Measurements from ENCODE around the gene SERPINE2.
A peak's percentile ranks its signal among the peaks of the same experiment; 100 is the strongest.

Gene SERPINE2

DNA sequence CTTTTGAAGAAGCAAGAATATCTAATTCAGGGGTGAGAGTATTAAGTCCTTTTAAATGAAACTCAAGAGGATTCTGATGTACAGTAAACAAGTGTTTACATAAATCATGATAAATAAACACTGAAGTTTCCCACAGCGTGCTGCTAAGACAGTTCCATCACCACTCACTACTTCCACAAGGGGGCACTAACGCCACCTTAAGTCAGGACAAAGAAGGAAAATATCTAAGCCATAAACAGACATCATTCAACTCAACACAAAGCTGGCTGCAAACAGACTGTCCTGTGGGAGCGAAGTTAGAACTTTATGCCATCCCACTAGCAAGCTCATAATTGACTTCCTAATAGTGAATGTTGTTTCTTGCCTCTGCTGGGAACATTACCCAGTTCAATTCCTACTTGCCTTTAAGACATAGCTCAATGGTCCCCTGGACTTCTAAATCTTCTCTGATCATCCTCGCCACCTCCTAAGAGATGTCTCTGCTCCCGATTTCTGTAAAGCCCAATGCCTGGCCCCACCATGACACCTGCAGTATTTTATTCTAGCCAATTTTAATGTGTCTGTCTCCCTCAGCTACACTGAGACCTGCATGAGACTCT lies 45.4 kb downstream of the SERPINE2 start:
- H3K27ac Mint-ChIP-seq = no peak overlapping the region
- DNase-seq = peak; percentile 74

DNA sequence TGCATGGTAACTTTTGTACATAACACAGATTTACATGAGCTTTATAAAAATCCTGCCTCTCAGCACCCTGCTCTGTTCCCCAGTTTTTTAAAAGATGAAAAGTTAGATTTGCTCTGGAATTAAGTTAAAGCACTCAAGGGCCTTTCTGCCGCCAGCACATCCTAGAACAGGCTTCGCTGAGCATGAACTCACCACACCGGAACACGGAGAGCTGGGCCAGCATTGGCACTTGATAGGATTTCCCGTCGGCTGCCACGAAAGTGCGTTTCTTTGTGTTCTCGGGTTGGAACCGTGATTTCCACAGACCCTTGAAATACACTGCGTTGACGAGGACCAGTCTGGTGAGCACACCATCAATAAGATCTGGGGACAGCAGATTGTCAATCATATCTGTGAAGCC lies 47.5 kb downstream of the SERPINE2 start:
- Mint-ChIP-seq H3K36me3 (no peaks in the 10 kb centered on the region), H3K4me3 (no peak overlapping the region)

More for the DNA sequence above, 45.4 kb downstream of the SERPINE2 start:
- Mint-ChIP-seq H3K9me3 (no peaks in the 10 kb centered on the region), H3K27me3 (no peaks in the 10 kb centered on the region), H3K4me3 (no peak overlapping the region), H3K36me3 (no peaks in the 10 kb centered on the region), H3K4me1 (no peaks in the 10 kb centered on the region)
- CTCF ChIA-PET = interaction anchor here (0.6 to 6.9 kb wide), 46 partner anchors 9 to 1022 kb away, joined by 3 to 189 read pairs (median 4); partner anchors contain the start of gene SERPINE2

DNA sequence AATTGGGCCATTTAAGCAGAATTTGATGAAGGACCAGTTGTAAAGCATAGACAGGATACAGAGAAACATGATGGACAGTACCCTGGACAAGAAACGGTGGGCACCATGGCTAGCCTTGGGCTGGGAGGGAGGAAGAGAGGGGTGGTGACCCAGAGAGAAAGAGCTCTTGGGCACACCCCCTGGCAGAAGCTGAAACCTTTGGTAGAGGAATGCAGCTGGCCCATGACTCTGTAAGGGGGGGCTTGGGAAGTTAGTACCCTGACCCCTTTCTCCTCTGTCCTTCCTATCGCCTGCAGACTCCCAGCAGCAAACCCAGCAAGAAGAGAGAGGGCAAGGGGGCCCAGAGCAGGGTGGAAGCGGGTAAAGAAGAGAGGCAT lies 49.2 kb downstream of the SERPINE2 start:
- CTCF ChIA-PET = interaction anchor here (1.2 to 1.7 kb wide), 3 partner anchors 20 to 294 kb away, joined by 3 to 5 read pairs (median 5); no protein-coding TSS in a partner anchor
- Mint-ChIP-seq H3K27me3 (no peaks in the 10 kb centered on the region), H3K27ac (no peak overlapping the region), H3K4me3 (no peak overlapping the region), H3K9me3 (no peaks in the 10 kb centered on the region), H3K4me1 (no peaks in the 10 kb centered on the region), H3K36me3 (no peaks in the 10 kb centered on the region)
- no peak for DNase-seq

More for the DNA sequence above, 47.5 kb downstream of the SERPINE2 start:
- no peaks in the 10 kb centered on the region for H3K27me3 Mint-ChIP-seq
- CTCF ChIA-PET = interaction anchor here (0.6 to 6.9 kb wide), 9 partner anchors 11 to 1020 kb away, joined by 3 to 189 read pairs (median 4); no protein-coding TSS in a partner anchor
- no peaks in the 10 kb centered on the region for H3K9me3 Mint-ChIP-seq
- no peak for DNase-seq
- H3K4me1 Mint-ChIP-seq = no peaks in the 10 kb centered on the region
- H3K27ac Mint-ChIP-seq = no peak overlapping the region

DNA sequence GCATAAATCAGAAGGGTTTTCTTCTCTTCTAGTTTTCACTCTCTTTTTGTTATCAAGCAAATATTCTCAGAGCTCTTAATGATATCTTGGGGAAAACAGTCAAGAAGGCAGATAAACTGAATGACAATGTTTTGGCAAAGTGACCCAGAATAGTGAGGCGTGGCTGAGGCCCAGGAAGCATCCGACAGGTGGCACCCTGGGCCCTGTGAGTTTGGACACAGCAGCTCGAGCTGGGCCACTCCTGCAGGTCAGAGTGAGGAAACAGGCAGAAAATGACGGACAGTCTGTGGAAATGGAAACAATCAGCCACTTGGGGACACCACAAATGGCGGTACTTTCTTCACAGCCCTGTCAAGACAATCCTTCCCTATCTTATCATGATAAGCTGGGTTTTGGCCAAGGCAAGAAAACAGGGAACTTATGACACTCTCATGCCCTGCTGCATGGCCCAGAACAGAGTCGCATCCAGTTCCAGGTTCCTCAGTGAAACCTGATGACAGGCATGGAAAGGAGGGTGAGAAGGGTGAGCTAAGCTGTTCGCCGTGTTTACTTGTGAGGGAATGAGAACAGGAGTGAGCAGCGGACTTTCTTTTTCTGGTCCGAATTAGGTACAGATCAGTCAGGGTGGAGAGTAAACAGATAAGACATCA lies 49.8 kb downstream of the SERPINE2 start:
- H3K27me3 Mint-ChIP-seq = no peaks in the 10 kb centered on the region
- H3K4me1 Mint-ChIP-seq = no peaks in the 10 kb centered on the region
- CTCF ChIA-PET = interaction anchor here (1.3 to 1.7 kb wide), 2 partner anchors 293 to 295 kb away, joined by 5 read pairs; no protein-coding TSS in a partner anchor
- no peaks in the 10 kb centered on the region for H3K36me3 Mint-ChIP-seq
- no peak overlapping the region for H3K27ac Mint-ChIP-seq
- no peak overlapping the region for H3K4me3 Mint-ChIP-seq
- H3K9me3 Mint-ChIP-seq = no peaks in the 10 kb centered on the region
- no peak for DNase-seq

DNA sequence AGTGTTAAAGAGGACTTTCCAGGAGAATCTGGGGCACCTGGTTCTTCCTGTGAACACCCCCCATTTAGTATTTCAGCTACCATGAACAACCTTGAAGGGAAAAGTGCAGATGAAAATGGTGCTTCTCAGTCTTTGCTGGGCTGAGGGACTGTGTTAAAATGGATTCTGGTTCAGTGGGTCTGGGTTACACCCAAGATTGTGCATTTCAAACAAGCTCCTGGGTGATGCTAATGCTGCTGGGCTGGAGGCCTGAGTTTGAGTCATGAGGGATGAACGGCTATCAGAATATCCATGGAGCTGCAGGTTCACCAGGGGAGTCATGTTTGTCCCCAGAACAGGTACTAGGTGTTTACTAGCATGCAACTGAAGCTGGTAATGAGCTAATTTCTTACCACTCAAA lies 57.8 kb downstream of the SERPINE2 start:
- Mint-ChIP-seq H3K9me3 (no peaks in the 10 kb centered on the region), H3K27ac (no peak overlapping the region), H3K4me3 (no peak overlapping the region), H3K4me1 (peaks cover 2% of the 10 kb centered on the region), H3K36me3 (peaks cover 2% of the 10 kb centered on the region), H3K27me3 (no peaks in the 10 kb centered on the region)
- no peak for DNase-seq
- CTCF ChIA-PET = interaction anchor here (0.9 to 2.0 kb wide), 7 partner anchors 11 to 302 kb away, joined by 3 to 6 read pairs (median 4); no protein-coding TSS in a partner anchor

DNA sequence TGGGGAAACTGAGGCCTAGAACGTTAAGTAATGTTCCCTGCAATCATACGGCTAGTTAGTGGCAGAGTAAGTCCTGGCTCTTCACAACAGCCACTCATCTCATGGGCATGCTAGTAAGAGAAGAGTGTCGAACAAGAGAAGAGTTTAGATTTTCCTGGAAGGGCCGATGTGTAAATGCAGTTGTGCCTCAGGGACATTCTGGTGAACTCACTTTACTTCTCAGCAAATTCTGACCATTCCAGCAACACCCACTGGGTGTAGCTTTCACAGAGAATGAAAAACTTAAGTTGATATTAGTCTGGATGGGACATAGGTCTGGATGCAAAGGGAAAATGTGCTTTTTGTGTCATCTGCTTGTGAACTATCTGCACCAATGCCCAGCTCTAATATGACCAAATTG lies 58.3 kb downstream of the SERPINE2 start:
- Mint-ChIP-seq H3K27me3 (no peaks in the 10 kb centered on the region), H3K36me3 (peaks cover 2% of the 10 kb centered on the region), H3K4me3 (no peak overlapping the region), H3K27ac (no peak overlapping the region), H3K9me3 (no peaks in the 10 kb centered on the region), H3K4me1 (peaks cover 2% of the 10 kb centered on the region)
- CTCF ChIA-PET = interaction anchor here (1.1 to 2.0 kb wide), 6 partner anchors 11 to 302 kb away, joined by 3 to 6 read pairs (median 4); no protein-coding TSS in a partner anchor
- DNase-seq = no peak

DNA sequence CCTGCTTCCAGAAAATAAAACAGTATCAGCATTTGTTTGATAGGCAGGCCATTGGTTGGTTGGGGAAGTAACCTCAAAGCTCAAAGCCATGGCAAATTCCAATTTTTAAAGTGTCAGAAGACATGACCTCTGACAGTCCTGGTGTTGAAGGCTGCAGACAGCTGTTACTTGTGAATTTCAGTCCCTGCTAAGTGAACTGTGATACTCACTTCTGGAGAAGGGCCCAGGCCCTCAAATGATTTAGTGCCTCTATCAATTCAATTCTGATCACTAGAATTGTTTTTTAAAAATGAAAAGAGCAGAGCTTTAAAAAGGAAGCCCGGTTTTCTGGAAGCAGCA lies 58.7 kb downstream of the SERPINE2 start:
- H3K36me3 Mint-ChIP-seq = peaks cover 2% of the 10 kb centered on the region
- H3K27me3 Mint-ChIP-seq = no peaks in the 10 kb centered on the region
- H3K4me1 Mint-ChIP-seq = peaks cover 2% of the 10 kb centered on the region
- DNase-seq = no peak
- CTCF ChIA-PET = interaction anchor here (1.4 to 2.0 kb wide), 5 partner anchors 10 to 302 kb away, joined by 3 to 6 read pairs (median 4); no protein-coding TSS in a partner anchor
- H3K9me3 Mint-ChIP-seq = no peaks in the 10 kb centered on the region
- no peak overlapping the region for H3K27ac Mint-ChIP-seq
- H3K4me3 Mint-ChIP-seq = no peak overlapping the region

DNA sequence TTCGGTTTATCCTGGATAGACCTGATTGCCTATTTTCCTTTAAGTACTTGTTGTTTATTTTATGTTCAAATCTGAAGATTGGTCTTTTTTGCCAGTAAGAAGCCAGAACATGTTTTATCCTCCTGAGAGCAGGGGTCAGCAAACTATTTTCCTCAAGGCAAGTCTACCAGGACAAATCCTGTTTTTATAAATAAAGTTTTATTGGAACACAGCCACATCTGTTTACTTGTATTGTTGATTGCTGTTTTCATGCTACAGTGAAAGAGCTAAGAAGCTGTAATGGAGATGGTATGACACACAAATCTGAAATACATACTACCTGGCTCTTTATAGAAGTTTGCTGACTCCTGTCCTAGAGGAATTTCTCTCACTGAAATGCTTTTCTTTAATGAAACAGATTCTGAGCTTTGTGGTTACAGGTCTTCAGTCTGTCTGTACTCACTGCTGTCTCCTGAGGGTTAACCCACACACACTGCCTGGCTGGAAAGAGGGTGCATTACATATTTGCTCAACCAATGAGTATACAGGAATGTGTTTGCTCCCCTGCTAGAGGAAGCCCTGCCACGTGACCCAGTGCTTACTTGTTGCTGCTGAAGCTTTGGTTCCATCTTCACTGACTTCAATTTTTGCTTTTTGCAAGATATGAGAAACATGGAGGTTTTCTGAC lies 59.2 kb downstream of the SERPINE2 start:
- Mint-ChIP-seq H3K9me3 (no peaks in the 10 kb centered on the region), H3K4me1 (peaks cover 2% of the 10 kb centered on the region), H3K27me3 (no peaks in the 10 kb centered on the region), H3K4me3 (no peak overlapping the region), H3K36me3 (peaks cover 2% of the 10 kb centered on the region), H3K27ac (no peak overlapping the region)
- DNase-seq = no peak
- CTCF ChIA-PET = interaction anchor here (1.5 to 2.0 kb wide), 4 partner anchors 10 to 303 kb away, joined by 3 to 6 read pairs (median 4); no protein-coding TSS in a partner anchor

DNA sequence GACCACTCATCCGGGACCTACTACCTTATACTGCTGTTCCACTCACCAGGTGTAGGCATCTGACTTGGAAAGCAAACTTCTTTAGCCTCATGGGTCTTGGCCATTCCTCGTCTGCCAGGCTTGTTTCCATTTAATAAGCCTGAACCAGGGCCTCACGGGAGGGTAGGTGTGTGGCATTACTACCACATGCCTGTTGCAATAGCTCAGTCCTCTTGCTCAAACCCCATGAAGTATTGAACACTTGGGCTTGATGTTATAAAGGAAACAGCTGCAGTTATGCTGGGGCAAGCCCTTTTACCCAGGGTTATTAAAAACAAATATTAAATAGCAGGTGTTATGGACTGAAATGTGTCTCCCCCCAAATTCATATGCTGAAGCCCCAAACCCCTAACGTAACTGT lies 60.6 kb downstream of the SERPINE2 start:
- H3K36me3 Mint-ChIP-seq = peaks cover 2% of the 10 kb centered on the region
- CTCF ChIA-PET = interaction anchor here (1.0 to 1.1 kb wide), 2 partner anchors 13 to 15 kb away, joined by 3 to 8 read pairs; no protein-coding TSS in a partner anchor
- H3K27ac Mint-ChIP-seq = no peak overlapping the region
- no peak overlapping the region for H3K4me3 Mint-ChIP-seq
- H3K4me1 Mint-ChIP-seq = peaks cover under 1% of the 10 kb centered on the region
- no peak for DNase-seq
- H3K27me3 Mint-ChIP-seq = no peaks in the 10 kb centered on the region
- no peaks in the 10 kb centered on the region for H3K9me3 Mint-ChIP-seq

DNA sequence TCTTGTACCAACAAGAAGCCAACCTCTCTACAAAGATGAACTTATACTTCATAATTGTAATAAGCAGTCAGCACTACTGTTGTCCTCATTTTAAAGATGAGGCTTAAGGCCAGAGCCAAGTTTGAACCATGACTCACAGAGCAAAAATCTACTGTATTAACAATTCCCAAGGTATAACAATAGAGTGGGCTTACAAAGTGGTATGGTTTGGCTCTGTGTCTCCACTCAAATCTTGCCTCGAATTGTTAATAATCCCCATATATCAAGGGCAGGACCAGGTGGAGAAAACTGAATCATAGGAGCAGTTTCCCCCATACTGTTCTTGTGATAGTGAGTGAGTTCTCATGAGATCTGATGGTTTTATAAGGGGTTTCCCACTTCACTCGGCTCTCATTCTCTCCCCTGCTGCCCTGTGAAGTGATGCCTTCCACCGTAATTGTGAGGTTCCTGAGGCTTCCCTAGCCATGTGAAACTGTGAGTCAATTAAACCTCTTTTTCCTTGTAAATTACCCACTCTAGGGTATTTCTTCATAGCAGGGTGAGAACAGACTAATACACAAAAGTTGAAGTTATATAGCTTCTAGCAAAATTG lies 62.4 kb downstream of the SERPINE2 start:
- Mint-ChIP-seq H3K4me1 (no peaks in the 10 kb centered on the region), H3K27ac (no peak overlapping the region), H3K4me3 (no peak overlapping the region), H3K9me3 (no peaks in the 10 kb centered on the region), H3K27me3 (no peaks in the 10 kb centered on the region), H3K36me3 (no peaks in the 10 kb centered on the region)
- CTCF ChIA-PET = interaction anchor here (1.0 to 1.4 kb wide), 3 partner anchors 86 to 310 kb away, joined by 3 to 4 read pairs (median 3); no protein-coding TSS in a partner anchor
- DNase-seq = no peak

DNA sequence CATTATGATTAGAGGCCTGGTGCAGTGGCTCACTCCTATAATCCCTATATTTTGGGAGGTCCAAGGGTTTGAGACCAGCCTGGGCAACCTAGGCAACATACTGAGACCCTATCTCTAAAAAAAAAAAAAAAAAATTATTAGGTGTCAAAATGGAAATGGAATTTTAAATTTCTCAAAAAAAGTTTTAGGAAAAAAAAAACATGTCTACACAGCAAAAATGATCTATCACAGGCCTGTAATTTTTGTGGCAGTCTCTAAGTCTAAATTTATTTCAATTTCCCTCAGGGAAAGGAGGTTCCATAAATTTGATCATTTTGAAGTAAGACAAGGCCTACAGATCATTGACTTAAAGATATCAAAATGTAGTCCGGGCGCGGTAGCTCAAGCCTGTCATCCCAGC lies 65.5 kb downstream of the SERPINE2 start:
- no peak overlapping the region for H3K27ac Mint-ChIP-seq
- CTCF ChIA-PET = interaction anchor here (0.6 to 7.0 kb wide), 5 partner anchors 12 to 1921 kb away, joined by 4 to 167 read pairs (median 7); no protein-coding TSS in a partner anchor
- H3K9me3 Mint-ChIP-seq = no peaks in the 10 kb centered on the region

DNA sequence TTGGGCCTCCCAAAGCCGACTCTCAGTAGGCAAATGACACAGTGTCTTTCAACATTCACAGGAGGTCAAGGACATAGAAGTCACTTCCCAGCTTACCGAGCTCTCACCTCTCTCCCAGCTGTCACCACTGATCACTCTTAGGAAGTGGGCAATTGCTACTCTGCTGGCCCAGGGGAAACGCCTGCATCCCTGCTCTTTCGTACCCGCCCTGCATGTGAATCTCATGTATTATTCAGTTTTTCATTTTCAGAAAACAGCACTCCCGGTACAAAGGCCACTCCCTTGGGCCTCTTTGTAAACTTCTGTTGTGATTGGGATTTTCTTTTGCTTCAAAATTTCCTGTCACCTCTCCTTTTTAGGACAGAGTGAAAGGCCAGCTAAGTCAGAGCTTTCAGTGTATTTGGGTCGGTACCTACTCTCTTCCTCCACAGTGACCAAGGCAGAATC lies 66.4 kb downstream of the SERPINE2 start:
- H3K4me1 Mint-ChIP-seq = peaks cover 2% of the 10 kb centered on the region
- no peak overlapping the region for H3K27ac Mint-ChIP-seq
- no peak overlapping the region for H3K4me3 Mint-ChIP-seq
- CTCF ChIA-PET = interaction anchor here (0.9 to 7.0 kb wide), 3 partner anchors 21 to 313 kb away, joined by 4 to 167 read pairs (median 62); no protein-coding TSS in a partner anchor
- peaks cover 4% of the 10 kb centered on the region for H3K36me3 Mint-ChIP-seq
- DNase-seq = no peak
- no peaks in the 10 kb centered on the region for H3K9me3 Mint-ChIP-seq
- H3K27me3 Mint-ChIP-seq = no peaks in the 10 kb centered on the region

More for the DNA sequence above, 65.5 kb downstream of the SERPINE2 start:
- Mint-ChIP-seq H3K27me3 (no peaks in the 10 kb centered on the region), H3K36me3 (no peaks in the 10 kb centered on the region), H3K4me1 (peaks cover 2% of the 10 kb centered on the region), H3K4me3 (no peak overlapping the region)
- no peak for DNase-seq

DNA sequence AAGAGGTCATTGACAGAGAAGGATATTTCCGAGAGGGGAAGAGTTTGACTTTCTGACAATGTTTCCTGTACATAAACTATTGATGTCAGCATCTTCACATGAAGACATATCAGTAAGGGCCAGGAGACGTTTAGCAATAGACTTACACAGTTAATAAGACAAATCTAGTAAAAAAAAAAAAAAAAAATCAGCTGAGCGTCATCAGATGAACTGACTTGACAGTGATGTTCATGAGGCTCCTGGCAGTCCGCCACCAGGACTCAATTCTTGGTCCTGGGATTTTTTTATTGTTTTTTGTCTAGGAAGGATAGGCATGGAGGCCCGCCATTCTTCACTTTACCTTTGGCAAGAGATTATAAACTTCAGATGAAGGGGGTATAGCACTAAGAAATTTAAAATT lies 67.4 kb downstream of the SERPINE2 start:
- CTCF ChIA-PET = interaction anchor here (0.8 to 7.0 kb wide), 7 partner anchors 17 to 397 kb away, joined by 3 to 167 read pairs (median 29); no protein-coding TSS in a partner anchor
- Mint-ChIP-seq H3K4me1 (peaks cover 2% of the 10 kb centered on the region), H3K9me3 (no peaks in the 10 kb centered on the region)

More for the DNA sequence above, 67.4 kb downstream of the SERPINE2 start:
- H3K4me3 Mint-ChIP-seq = no peak overlapping the region
- no peak for DNase-seq
- H3K27me3 Mint-ChIP-seq = no peaks in the 10 kb centered on the region
- peaks cover 6% of the 10 kb centered on the region for H3K36me3 Mint-ChIP-seq
- H3K27ac Mint-ChIP-seq = no peak overlapping the region

Measured in activated naive CD4-positive, alpha-beta T cell treated with anti-CD3 and anti-CD28 coated beads, Interleukin-2, amount 10 ng/mL, durations not matched to agents 7 days and 5 days (primary cell).